OCI-M2 (cell line): ENCODE results near the gene CLEC17A.
A peak's percentile ranks its signal among the peaks of the same experiment; 100 is the strongest.
"Not testable (repeated sequence)": the region's sequence is repeated elsewhere in the genome, so short reads cannot be mapped to it uniquely, and the experiment has no call there.

ENCODE experiments used
- DNase-seq: peaks from one replicate; lab custom pipeline; 2025; ENCODE audit not compliant: unreplicated experiment; lab: John Stamatoyannopoulos, UW

CLEC17A gene

DNA sequence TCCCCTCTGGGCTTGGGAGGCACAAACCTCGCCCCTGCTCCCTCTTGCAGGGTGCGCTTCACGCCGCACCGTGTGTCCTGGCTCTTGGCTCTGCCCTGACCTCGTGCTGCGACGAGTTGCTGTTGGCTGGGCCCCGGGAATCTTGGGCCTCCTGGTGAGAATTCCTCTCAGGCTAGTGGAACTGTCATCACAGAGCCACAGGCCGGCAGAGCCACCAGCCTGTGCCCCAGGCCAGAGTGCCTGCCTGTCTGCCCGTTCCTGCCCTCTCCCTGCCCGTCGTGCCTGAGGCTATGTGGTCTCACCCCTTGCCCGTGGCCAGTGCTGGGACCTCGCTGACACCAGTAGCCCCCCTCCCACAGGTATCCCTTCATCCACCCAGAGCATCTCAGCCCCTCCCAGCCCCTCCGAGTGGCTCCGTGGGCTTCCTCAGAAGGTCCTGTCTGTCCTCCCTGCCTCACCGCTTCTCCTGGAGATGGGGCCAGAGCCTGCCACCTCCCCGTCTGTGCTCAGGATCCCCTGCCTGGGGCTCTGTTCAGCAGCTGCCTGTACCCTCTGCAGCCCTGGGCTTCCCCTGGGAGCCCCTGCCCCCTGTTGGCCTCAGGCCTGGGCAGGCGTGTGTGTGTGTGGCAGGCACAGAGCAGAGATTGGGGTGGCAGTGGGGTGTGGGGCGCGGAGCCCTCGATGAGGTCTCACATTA is 24.4 kb upstream of the CLEC17A start:
- no peak for DNase-seq

DNA sequence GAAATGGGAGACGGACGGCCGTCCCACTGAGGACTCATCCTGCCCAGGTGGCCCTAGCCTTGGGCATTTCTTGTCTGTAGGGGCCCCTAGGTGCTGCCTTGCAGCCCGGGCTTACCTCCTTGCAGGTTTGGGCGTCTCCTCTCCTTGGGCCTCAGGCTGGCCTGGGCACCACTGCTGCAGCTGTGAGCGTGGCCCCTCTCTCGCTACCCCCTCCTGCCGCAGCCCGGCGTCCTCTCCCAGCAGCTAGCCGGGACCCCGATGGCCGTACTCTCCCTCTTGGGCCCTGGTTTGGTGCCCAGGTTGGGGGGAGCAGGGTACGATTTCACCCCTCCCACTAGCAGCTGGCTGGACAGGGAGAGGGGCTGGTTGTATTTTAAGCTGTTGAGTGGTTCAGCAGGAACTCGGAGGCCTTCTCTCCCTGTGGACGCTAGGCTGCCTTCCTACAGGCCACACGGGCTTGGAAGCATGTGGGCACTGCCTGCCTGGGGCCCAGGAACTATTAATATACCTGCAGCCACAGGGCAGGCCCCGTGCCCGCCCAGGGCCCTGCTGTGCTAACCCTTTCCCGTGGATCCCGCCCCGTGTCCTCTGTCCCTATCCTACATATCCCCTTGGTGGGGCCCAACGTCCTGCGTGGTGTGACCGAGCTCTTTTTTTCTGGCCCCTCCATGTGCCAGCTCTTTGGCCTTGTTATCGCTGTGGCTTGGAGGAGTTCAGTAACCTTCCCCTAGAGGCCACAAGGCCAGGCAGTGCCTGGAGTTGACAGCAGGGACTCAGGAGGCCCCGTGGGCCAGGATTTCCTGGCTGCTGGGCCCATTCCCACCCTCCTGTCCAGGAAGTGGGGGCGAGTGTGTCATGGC is 22.7 kb upstream of the CLEC17A start:
- no peak for DNase-seq

DNA sequence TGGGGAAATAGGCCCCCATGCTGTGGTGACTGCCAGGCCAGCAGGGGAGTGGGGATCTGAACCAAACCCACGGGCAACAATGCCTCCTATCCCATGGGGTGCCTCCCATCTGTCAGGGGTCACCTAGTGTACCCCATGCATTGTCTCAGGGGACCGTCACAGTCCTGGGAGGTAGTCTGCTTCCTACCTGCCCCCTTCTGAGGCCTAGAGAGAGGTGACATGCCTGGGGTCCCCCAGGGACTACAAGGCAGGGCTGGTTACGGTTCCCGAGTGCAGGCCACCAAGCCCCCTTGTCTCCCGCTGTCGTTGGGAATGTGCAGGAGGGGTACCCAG is 22.1 kb upstream of the CLEC17A start:
- no peak for DNase-seq

DNA sequence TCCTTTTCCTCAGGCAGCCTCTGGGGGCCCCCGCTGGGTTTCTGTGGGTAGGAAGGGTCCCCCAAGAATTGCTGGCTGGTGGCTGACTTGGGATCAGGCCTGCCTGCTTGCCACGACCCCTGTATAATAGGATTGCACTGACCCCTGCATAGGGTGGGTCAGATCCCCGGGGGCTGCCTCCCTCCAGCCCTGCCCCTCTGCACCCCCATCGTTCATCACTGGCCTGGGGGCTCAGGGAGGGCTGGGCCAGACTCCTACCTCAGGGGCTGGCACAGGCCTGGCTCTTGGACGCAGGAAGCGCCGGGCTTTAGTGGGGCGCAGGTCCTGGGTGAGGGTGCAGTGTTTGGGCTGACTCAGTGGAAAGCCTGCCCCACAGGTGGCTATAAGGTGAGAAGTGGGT is 21.6 kb upstream of the CLEC17A start:
- no peak for DNase-seq

DNA sequence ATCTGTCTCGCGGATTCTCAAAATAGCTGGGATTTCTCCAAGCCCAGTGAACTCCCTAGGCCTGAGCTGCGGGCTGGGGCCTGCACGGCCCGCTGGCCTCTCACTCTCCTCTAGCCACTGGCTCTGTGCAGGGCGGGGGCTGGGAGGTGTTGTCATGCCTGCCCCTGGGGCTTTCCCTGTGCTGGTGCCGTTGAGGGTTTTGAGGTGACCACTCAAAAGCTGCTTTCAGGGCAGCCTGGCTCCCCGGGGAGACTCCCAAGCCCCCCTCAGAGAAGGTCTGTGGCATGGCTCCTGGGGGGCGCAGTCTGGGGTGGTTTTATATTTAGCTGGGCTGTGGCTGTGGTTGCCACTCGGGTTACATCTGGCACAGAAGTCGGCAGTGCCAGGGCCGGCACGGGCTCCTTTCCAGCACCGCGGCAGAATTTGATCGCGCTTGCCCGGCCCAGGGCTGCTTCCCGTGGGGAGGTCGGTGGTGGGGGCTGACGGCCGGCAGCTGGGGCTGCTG is 21.0 kb upstream of the CLEC17A start:
- no peak for DNase-seq

DNA sequence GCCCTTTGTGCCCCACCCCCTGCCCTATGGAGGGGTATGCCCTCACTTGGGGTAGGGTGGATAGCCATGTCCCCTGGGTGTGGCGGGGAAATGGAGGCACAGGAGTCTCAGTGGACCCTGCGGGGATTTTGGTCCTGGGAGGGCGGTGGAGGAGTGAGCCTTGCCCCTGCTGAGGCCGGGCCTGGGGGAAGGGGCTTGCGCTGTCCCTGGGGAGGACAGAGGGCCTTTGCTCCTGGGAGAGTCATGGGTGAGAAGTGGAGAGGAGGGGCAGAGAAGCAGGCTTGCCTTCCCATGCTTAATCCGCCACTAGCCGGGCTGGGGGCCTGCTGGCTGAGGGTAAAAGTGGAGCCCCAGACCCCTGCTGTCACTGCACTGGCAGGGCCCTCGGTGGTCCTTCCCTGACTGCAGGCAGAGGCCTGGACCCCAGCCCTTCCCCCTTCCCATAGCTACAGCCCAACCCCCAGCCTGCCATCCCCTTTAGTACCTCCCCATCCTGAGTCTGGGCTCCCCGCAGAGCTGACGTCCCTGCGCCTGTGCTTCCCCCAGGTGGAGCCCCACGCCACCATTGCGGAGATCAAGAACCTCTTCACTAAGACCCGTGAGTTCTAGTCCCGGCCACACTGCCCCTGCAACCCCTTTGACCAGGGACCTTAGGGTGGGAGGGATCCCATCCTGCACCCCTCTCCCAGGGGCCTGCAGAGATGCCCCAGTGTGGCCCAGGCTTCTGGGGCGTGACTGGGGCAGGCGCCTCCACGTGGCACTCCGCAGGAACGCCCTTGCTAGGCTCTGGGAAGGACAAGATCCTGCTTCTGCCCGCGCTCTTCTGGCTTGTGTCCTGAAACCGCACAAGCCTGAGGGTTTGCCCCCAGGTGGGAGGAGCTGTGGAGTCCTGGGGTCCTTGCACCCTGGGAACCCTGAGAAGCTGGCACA is 20.0 kb upstream of the CLEC17A start:
- no peak for DNase-seq

DNA sequence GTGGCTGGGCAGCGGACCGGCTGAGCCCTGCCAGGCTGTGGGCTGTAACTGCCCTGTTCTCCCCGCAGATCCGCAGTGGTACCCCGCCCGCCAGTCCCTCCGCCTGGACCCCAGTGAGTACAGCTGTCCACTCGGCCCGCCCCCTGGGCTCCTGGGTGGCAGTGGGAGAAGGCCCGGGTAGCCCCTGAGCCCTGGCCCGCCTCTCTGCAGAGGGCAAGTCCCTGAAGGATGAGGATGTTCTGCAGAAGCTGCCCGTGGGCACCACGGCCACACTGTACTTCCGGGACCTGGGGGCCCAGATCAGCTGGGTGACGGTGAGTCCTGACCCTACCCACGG is 19.3 kb upstream of the CLEC17A start:
- no peak for DNase-seq

DNA sequence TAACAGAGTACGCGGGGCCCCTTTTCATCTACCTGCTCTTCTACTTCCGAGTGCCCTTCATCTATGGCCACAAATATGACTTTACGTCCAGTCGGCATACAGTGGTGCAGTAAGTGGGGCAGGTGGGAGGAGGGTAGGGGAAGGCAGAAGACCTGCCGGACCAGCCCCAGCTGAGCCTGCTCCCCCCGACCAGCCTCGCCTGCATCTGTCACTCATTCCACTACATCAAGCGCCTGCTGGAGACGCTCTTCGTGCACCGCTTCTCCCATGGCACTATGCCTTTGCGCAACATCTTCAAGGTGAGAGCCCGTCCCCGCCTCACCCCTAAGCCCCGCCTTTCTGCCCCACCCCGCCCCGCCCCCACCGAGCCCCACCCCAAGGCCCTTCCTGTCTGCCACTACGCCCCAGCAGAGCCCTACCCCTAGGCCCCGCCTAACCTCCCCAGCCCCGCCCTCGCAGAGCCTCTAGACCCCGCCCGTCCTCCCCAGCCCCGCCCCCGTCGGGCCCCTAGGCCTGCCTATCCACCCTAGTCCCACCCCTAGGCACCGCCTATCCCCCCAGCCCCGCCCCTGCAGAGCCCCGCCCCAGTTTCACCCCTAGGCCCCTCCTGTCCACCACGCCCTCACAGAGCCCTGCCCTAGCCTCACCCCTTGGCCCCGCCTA is 18.8 kb upstream of the CLEC17A start:
- DNase-seq: no peak

DNA sequence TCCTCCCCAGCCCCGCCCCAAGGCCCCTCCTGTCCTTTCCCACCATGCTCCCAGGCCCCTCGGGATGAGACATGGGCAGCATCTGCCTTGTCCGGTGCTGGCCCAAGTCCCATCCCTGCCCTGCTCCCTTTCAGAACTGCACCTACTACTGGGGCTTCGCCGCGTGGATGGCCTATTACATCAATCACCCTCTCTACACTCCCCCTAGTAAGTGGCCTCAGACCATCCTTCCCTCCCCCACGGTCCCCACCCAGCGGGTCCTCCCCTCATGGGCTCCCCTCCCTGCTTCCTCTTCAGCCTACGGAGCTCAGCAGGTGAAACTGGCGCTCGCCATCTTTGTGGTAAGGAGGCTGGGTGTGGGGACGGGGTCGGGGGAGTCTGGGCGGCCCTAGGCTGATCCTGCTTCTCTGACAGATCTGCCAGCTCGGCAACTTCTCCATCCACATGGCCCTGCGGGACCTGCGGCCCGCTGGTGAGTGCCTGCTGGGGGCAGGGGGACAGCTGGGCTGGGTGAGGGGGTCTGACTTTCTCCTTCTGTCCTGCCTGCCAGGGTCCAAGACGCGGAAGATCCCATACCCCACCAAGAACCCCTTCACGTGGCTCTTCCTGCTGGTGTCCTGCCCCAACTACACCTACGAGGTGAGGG is 18.1 kb upstream of the CLEC17A start:
- not testable (repeated sequence) for DNase-seq

DNA sequence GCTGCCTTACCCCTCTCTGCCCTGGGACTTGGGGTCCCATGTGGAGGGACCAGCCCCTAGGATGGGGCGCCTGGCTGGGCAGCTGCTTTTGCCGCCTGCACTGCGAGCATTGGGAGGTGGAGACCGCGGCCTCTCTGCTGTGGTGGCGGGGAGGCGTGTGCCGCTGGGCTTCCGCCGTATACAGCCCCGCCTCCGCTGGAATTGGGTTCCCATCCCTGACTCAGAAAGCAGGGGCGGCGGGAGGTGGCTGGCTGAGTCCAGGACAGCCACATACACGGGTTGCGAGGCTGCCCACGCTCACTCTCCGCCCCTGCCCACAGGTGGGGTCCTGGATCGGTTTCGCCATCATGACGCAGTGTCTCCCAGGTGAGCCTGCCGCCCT is 17.6 kb upstream of the CLEC17A start:
- no peak for DNase-seq

DNA sequence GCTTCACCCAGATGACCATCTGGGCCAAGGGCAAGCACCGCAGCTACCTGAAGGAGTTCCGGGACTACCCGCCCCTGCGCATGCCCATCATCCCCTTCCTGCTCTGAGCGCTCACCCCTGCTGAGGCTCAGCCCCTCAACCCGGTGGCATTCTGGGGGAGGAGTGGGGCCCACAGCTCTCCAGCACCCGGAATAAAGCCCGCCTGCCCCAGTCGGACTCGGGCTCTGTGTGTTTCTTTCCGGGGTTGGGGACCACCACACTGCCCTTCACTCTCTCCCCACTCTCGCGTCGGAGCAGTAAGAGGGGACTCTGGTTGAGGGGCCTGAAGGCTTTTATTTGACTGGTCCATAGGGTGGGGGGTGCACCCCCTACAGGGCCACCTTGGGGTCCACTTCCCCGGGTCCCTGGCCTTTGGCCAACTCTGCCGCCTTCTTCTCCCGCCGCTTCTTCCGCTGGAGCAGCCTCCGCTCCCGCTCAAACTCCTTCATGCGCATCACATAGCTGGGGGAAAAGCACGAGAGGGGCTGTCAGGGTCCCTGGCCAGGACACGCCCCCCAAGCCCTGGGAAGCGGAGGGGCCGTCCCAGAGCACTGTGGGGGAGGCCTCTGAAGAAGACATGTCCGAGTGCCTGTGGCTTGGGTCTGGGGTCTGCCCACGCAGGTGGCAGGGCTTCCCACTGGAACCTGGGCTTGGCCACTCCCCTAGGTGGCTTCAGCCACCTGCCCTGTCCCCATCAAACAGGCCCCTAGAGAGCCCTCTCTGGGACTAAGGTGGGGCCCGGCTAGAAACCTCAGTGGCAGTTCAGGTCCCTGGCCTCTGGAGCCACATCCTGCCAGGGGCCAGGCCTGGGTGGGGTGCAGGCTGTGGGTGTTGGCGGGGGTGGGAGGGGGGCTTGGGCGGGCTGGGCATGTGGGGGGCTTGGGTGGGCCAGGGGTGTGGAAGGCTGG is 16.8 kb upstream of the CLEC17A start:
- DNase-seq: no peak

DNA sequence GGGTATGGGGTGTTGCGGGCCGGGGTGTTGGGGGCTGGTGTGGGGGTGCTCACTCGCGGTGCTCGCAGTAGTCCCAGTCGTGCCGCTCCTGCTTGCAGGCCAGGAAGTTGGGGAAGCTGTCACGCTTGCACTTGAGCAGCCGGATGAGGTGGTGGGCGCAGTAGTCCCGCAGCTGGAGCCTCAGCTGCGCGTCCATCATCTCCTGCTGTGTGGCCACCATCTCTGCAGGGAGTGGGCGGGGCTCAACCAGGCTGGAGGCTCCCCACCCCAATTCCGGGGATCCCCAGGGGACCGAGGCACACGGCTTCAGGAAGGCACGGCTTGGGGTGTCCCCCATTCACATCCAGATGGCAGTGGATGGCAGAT is 16.2 kb upstream of the CLEC17A start:
- no peak for DNase-seq

DNA sequence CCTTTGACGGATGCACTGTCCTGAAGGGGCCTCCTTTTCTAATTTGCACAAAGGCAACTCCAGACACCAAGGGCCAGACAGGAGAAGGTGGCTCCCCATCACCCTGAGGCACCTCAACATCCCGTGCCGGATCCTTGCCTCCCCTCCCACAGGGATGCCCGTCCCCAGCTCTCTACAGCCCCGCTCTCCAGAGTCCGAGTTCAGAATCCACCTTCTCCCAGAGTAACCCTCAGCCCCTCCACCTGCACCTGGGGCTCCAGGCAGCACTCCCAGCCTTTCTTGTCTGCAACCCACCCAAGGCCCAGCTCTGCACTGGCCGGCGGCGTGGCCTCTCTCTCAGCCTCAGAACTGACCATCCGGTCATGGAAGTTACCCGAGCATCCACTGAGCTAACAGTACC is 15.8 kb upstream of the CLEC17A start:
- no peak for DNase-seq

DNA sequence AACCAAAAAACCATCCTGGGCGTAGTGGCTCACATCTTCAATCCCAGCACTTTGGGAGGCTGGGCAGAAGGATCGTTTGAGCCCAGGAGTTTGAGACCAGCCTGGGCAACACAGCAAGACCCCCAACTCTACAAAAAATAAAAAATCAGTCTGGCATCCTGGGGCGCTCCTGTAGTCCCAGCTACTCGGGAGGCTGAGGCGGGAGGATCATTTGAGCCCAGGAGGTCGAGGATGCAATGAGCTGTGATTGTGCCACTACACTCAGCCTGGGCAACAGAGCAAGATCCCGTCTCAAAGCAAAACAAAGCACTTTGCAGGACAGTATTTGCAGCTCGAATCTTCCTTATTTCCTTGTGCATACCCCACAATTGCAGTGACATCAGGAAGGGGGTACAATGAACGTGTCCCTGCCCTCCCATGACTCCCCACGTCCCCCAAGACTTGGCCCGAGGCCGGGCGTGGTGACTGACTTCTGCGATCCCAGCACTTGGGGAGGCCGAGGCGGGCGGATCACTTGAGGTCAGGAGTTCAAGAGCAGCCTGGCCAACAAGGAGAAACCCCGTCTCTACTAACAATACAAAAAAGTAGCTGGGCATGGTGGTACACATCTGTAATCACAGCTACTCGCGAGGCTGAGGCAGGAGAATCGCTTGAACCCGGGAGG is 11.9 kb upstream of the CLEC17A start:
- DNase-seq: no peak

DNA sequence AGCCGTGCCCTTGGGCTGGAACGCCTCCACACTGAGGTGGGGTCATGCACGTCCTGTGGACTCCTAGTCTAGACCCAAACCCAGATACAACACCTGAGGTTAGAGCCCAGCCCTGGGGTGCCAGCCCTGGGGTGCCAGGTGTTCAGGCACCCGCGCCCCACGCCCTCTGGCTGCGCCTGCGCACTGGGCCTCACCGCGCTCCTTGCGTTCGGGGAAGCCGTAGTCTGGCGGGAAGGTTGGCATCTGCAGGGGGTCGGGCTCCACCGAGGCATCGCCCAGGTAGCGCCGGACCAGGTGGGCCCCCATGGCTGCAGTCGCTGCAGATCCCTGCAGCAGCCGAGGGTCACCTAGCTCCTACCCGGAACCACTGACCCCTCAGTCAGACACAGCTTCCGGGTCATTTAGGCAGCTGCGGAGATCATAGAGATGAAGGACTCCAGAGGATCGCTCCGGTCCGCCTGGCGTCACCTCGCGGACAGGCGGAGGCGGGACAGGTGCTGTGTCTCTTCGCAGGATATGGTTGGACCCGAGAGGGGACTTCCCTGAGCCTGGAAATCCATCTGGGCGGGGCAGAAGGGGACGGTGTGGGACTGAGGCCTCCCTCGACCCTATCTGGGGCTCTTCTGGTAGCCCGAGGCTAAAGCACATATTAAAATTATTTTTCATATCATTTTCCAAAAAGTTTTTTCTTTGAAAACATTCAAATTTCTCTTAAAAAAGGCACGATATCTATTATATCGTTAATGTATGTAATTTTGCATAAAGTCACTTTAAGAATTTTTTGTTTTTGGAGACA is 11.0 kb upstream of the CLEC17A start, which contains the start of gene NDUFB7:
Gene NDUFB7 (minus strand): TSS at position 372 of the 796 bp plus-strand sequence. CDS start 66 bp downstream, at position 306.
- peak; percentile 97 for DNase-seq

DNA sequence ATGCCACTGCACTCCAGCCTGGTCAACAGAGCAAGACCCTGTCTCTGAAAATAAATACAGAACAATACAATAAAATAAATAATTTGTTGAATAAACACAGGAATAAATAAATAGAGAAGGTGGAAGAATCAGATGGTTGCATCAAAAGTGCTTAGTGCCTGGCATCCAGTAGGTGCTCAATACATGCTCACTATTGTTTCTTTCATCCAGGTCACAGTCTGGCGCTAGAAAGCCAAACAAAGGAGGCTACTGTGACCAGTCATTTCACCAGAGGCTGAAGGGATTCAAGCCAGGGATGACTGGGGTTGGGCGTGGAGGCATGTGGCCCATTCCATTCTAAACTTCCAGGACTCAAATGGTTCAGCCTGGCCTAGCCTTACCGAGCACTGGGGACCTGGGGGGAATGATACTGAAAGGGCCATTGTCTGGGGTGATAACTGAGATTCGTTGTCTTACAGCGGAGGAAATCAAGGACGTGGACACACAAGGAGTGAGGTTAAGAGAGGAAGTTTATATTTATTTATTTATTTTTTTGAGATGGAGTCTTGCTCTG is 7.4 kb upstream of the CLEC17A start:
- no peak for DNase-seq

DNA sequence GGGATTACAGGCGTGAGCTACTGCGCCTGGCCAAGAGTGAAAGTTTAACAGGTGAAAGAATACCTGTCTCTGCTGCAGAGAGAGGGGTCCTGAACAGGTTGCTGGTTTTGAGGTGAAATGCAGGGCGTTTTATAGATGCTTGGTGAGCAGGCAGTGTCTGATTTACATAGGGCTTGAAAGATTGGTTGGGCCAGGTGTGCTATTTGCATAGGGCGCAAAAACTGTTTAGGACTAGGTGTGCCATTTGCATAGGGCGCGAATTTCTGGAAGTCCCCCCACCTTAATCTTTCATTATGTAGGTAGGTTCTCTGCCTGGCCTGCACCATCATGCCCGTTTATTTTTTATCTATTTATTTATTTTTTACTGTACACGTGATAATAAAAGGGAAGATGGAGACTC is 6.5 kb upstream of the CLEC17A start:
- no peak for DNase-seq

DNA sequence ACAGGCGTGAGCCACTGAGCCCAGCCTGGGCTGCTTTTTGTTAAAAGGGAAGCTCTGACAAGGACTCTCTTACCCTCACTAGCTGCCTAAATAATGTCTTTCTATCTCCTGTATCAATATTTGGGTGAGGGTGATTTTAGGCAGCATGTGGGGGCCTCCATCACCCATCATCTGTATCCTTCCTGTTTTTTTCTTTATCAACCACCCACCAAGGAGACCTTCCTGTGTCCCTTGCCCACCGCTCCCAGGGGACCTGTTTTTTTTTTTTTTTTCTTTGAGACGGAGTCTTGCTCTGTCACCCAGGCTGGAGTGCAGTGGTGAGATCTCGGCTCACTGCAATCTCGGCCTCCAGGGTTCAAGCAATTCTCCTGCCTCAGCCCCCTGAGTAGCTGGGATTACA is 5.6 kb upstream of the CLEC17A start:
- DNase-seq: no peak
